Activated CD8-positive, alpha-beta T cell treated with anti-CD3 and anti-CD28 coated beads for 36 hours (primary cell): ENCODE measurements around the gene RAB3GAP2. TPM values are rescaled to one million over a fixed set of nuclear protein-coding genes. Genes with fewer than 3 reads are reported as not detected.
"Not testable (repeated sequence)": the region's sequence is repeated elsewhere in the genome, so short reads cannot be mapped to it uniquely, and the experiment has no call there.

Experiments
- ATAC-seq: fragments of 200-7000 bp; cut with Tn5 transposase; one replicate; pipeline ENCODE4 v1.10.0; 2021; ENCODE audit warnings: mild to moderate bottlenecking, moderate library complexity
- CTCF ChIA-PET: fragments of 350-600 bp; sonication (Branson Sonifier 250); formaldehyde crosslinking; loops from one replicate; lab custom pipeline; 2021; ENCODE audit warnings: antibody characterized with exemption; lab: Charles Lee
- POLR2A ChIA-PET: fragments of 350-600 bp; sonication (Branson Sonifier 250); formaldehyde crosslinking; loops from one replicate; lab custom pipeline; 2021; ENCODE audit warnings: antibody characterized with exemption; lab: Charles Lee
- DNase-seq: peaks from one replicate; pipeline ENCODE4 v3.0.0-alpha.2; 2020
- H3K27ac Mint-ChIP-seq: one replicate; pipeline ENCODE4 v1.8.0; 2021; ENCODE audit warnings: mild to moderate bottlenecking, mixed read lengths
- H3K27me3 Mint-ChIP-seq: one replicate; pipeline ENCODE4 v1.8.0; 2021; ENCODE audit warnings: mixed read lengths
- H3K36me3 Mint-ChIP-seq: one replicate; pipeline ENCODE4 v1.8.0; 2021; ENCODE audit warnings: low read depth, mixed read lengths
- H3K4me1 Mint-ChIP-seq: one replicate; pipeline ENCODE4 v1.8.0; 2021; ENCODE audit warnings: low read depth, mixed read lengths
- H3K4me3 Mint-ChIP-seq: one replicate; pipeline ENCODE4 v1.8.0; 2021; ENCODE audit warnings: mild to moderate bottlenecking, moderate library complexity, mixed read lengths
- H3K9me3 Mint-ChIP-seq: one replicate; pipeline ENCODE4 v1.8.0; 2021; ENCODE audit warnings: mixed read lengths
- CTCF ChIP-seq: fragments of 200-600 bp; IDR thresholded peaks from one replicate; pipeline ENCODE4 v1.8.0; 2022; ENCODE audit warnings: antibody characterized with exemption, mild to moderate bottlenecking
- intact Hi-C: fragments of 100-400 bp; cut with micrococcal nuclease; formaldehyde crosslinking; loops from one replicate; pipeline ENCODE4 v1.10.0; 2022
- total RNA-seq, 2 experiments: library from RNA; stranded (reverse); gene quantifications; one replicate each; pipeline ENCODE4 v1.2.3, GENCODE V29; 2021

RAB3GAP2 gene
- total RNA-seq, 2 experiments from 2014 or later: 50.6 to 53.5 TPM

DNA sequence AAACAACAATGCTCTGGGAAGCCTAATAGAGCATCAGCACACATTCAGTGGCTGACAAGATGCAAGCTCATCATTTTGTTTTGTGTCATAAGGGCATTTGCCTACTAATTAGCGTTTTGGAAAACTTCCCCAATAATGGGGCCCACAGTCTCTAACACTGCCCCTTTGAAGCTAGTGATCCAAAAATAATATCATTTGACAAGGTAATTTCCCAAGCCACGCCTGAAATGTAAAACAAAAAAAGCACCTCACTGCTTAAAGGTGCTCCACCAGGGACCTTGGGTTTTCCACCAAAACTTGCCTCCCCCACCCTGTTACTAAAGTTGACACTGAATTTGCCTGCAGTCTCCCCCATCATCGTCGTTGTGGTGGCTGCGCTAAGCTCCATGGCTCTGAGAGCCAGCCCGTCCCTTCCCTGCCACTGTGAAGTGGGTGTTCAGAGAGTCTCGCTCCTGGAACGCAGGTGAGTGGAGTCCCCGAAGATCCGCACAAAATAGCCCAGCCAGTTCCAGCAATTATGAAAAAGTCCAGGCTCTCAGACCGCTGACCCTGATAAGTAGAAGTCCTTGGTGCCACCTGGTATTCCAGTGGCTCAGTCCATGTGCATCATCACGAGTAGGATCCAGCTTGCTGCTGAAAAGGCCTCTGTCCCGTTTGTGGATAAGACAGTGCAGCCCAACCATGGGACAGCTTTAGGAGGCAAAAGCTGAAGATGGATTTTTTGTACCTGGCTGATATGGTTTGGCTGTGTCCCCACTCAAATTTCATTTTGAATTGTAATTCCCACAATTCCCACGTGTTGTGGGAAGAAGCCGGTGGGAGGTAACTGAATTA, 52.2 kb downstream of the RAB3GAP2 start:
- Mint-ChIP-seq H3K4me3 (no peak overlapping the region), H3K36me3 (peaks cover 12% of the 10 kb centered on the region), H3K27me3 (no peaks in the 10 kb centered on the region), H3K27ac (no peak overlapping the region), H3K9me3 (no peaks in the 10 kb centered on the region), H3K4me1 (peaks cover 48% of the 10 kb centered on the region)
- ChIA-PET POLR2A (no interaction called here), CTCF (interaction anchor here (1.2 to 2.1 kb wide), 4 partner anchors 9 to 556 kb away, joined by 3 to 7 read pairs (median 4); no protein-coding TSS in a partner anchor)
- no peak for TF ChIP-seq CTCF
- intact Hi-C loops: loop anchor here (5.0 kb wide), 1 partner anchor 52 kb away; the partner anchor contains the start of gene RAB3GAP2
- ATAC-seq: peak; percentile 34
- DNase-seq: no peak

GRCh38 chr1:220219136-220219442, 53.2 kb downstream of the RAB3GAP2 start:
- intact Hi-C loops: loop anchor here (5.0 kb wide), 1 partner anchor 53 kb away; the partner anchor contains the start of gene RAB3GAP2
- DNase-seq: no peak
- Mint-ChIP-seq H3K36me3 (peaks cover 12% of the 10 kb centered on the region), H3K9me3 (no peaks in the 10 kb centered on the region), H3K27me3 (no peaks in the 10 kb centered on the region), H3K4me3 (no peak overlapping the region), H3K4me1 (peaks cover 39% of the 10 kb centered on the region), H3K27ac (no peak overlapping the region)
- TF ChIP-seq CTCF: no peak
- ATAC-seq: no peak
- CTCF ChIA-PET: interaction anchor here (1.0 to 2.1 kb wide), 6 partner anchors 8 to 514 kb away, joined by 3 to 7 read pairs (median 4); no protein-coding TSS in a partner anchor
- POLR2A ChIA-PET: no interaction called here

DNA sequence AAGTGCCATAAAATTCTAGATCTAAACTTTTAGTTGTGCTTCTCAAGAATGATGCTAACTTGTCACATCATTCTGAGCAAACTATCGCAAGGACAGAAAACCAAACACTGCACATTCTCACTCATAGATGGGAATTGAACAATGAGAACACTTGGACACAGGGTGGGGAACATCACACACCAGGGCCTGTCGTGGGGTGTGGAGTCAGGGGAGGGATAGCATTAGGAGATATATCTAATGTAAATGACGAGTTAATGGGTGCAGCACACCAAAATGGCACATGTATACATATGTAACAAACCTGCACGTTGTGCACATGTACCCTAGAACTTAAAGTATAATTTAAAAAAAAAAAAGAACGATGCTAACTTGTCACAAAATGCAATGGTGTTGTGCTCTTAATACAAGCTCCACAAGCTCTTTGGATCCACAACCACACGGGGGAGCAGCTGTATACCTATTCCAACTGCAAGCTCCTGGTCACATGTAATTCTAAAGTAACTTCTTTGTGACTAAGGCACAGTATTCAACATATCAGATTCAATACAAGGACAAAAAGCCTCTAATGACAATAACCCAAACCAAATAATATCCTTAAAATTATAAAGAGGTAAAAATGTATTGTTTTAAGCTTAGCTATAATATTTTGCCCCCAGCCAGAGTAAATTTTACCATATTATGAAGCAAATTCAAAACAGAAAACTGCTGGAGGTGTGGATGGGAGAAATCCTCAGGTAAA, 53.7 kb downstream of the RAB3GAP2 start:
- TF ChIP-seq CTCF: peak; percentile 21
- intact Hi-C loops: loop anchor here (5.0 kb wide), 1 partner anchor 54 kb away; the partner anchor contains the start of gene RAB3GAP2
- POLR2A ChIA-PET, H3K27ac Mint-ChIP-seq, H3K4me3 Mint-ChIP-seq, H3K9me3 Mint-ChIP-seq, ATAC-seq, H3K27me3 Mint-ChIP-seq: not testable (repeated sequence)
- CTCF ChIA-PET: interaction anchor here (1.0 to 2.1 kb wide), 8 partner anchors 8 to 515 kb away, joined by 3 to 7 read pairs (median 4); no protein-coding TSS in a partner anchor
- Mint-ChIP-seq H3K36me3 (peaks cover 12% of the 10 kb centered on the region), H3K4me1 (peaks cover 36% of the 10 kb centered on the region)
- peak; percentile 72 for DNase-seq

- Mint-ChIP-seq H3K36me3 (peaks cover 15% of the 10 kb centered on the region), H3K4me1 (peaks cover 28% of the 10 kb centered on the region), H3K4me3 (no peak overlapping the region), H3K27me3 (no peaks in the 10 kb centered on the region), H3K27ac (no peak overlapping the region), H3K9me3 (no peaks in the 10 kb centered on the region)
- ATAC-seq (no peak), DNase-seq (no peak)
- no peak for TF ChIP-seq CTCF
- ChIA-PET CTCF (interaction anchor here (0.8 to 1.4 kb wide), 4 partner anchors 13 to 79 kb away, joined by 3 to 4 read pairs (median 4); no protein-coding TSS in a partner anchor), POLR2A (no interaction called here)
- intact Hi-C loops: loop anchor here (5.0 kb wide), 1 partner anchor 55 kb away; the partner anchor contains the start of gene RAB3GAP2
Observed at GRCh38 chr1:220217383-220217988, 54.8 kb downstream of the RAB3GAP2 start.
